HG03066 (cell line): Measurements from ENCODE around the gene NOS2.

Source experiments
- ATAC-seq: cut with Tn5 transposase; IDR thresholded peaks from one replicate; pipeline ENCODE4 v1.9.1; 2021; ENCODE audit warnings: low read depth; ENCODE audit not compliant: unreplicated experiment

Gene NOS2

DNA sequence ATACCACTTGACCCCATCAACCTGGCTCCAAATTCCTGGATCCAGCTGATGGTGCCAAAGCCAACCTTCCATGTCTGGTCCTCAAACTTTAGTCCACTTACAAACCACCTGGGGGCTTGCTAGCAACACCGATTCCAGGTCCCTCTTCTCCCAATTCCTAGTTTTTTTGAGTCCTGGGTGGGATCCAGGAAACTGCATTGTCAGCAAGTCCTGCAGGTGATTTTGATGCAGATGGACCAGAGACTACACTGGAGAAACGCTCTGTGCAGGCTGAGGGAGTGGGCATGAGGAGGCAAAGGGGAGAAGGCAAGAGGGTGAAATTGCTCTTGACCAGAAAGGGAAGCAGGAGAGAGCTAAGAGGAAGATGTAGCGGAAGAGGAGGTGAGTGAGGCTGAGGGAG, 21.0 kb upstream of the NOS2 start:
- no peak for ATAC-seq

DNA sequence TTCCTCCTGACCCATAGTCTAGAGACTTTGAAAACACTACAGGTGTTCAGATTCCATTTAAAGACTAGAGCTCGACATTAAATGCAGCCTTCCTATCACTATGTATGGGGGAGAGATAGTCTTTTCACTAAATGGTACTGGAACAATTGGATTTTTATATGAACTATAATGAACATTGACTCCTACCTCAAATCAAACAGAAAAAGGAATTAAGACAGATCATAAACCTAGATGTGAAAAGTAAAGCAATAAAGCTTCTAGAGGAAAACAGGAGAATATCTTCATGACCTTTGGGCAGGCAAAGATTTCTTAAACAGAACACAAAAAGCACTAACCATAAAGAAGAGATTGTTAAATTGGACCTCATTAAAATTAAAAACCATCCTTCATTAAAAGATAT, 18.8 kb upstream of the NOS2 start:
- ATAC-seq, result no peak

DNA sequence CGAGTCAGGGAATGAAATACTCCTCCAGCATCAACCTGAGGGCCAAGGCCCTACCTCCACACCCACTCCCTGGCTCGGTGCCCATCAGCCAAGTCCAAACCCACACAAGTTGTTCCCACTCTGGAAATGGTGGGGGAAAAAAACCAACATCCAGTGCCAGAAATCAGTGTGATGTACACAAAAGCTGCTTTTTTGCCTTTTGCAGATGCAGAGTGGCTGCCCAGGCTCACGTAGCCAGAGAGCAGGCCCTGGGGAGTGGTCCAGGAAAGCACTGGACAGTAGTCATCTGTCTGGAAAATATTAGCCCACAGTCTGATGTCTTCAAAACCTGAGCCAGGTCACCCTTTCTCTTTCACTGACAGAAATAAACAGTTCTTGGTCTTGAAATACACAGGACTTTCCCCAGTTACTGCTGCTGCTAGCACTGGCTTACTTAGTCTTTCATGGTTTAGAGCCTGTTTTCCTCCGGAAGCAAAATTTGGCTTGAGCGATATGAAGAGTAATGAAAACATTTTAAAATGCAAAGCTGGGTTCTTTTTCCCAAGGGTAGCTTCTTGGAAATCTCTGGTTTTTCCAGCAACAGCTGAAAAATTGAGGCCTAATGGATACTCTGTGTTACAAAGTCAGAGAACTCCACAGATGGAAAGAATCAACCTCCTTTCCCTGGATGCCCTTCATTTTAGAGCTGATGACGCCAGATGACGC, 18.2 kb upstream of the NOS2 start:
- no peak for ATAC-seq

- no peak for ATAC-seq
Measured at GRCh38 chr17:27817731-27818130, 17.4 kb upstream of the NOS2 start.

GRCh38 chr17:27816946-27817345, 16.6 kb upstream of the NOS2 start:
- ATAC-seq, result no peak

DNA sequence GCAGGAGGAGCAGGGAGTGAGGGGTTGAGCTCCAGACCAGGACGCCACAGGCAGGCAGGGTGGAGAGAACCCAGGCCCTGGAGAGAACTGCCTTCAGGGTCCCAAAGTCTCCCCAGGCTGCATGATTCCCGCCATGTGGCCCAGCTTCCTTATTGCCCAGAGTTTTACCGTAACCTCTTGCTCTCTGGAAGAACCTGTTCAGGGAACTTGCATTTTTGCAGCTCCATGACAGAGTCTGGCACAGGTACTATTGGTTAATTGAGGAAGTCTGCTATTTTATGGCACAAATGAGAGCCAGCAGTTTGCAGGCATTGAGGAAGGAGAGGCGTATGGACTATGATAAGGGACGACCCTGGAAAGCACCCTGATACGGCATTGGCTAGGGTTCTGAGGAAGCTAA, 11.6 kb upstream of the NOS2 start:
- no peak for ATAC-seq

DNA sequence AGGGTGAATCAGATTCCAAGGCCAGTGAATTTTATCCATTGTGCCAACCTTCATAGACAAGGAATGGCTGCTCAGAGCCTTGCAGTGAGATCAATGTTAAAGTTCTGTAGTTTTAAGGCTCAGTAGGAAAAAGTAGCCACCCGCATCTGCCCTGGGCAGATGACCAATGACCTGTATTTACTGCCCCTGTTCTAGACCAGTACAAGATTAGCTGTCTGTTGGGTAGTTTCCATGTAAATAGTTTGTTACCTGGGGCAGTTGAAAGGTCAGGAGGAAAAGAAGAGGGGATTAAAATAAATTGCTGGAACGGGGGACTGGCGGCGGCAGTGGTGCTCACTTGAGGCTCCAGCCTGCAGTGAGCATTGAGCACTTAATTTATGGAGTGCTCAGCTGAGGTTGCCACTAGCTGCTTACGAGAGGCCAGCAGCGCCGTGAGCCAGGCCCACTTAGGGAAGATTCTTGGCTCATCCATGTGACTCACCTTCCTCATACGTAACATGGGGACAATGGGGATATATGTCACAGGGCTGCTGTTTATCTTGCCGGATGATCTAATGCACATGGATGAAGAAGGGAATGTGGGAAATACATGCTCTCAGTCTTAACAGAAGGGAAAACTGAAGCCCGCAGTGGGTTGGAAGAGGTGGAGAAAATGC, 10.7 kb upstream of the NOS2 start:
- ATAC-seq, result no peak

- peak; percentile 49 for ATAC-seq
Measured at GRCh38 chr17:27810211-27810901, 10.0 kb upstream of the NOS2 start.

GRCh38 chr17:27809555-27809954, 9.2 kb upstream of the NOS2 start:
- ATAC-seq, result no peak

DNA sequence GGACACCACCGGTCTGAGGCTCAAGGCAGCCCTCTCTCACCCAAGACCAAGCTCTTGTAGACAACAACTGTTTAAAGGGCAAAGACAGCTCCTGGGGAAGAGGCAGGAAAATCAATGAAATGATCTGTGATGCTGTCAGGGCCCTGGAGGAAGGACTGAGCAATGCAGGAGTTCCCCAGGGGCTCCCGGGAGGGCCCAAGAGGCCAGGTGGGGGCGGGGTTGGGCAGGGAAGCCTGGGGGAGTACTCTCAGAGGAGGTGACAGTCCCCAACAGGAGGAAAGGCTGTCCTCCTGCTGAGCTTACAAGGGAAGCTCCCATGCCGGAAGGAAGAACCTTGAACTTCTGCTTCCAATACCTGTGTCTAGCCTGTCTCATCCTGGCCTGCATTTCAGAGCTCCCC, 8.3 kb upstream of the NOS2 start:
- no peak for ATAC-seq

DNA sequence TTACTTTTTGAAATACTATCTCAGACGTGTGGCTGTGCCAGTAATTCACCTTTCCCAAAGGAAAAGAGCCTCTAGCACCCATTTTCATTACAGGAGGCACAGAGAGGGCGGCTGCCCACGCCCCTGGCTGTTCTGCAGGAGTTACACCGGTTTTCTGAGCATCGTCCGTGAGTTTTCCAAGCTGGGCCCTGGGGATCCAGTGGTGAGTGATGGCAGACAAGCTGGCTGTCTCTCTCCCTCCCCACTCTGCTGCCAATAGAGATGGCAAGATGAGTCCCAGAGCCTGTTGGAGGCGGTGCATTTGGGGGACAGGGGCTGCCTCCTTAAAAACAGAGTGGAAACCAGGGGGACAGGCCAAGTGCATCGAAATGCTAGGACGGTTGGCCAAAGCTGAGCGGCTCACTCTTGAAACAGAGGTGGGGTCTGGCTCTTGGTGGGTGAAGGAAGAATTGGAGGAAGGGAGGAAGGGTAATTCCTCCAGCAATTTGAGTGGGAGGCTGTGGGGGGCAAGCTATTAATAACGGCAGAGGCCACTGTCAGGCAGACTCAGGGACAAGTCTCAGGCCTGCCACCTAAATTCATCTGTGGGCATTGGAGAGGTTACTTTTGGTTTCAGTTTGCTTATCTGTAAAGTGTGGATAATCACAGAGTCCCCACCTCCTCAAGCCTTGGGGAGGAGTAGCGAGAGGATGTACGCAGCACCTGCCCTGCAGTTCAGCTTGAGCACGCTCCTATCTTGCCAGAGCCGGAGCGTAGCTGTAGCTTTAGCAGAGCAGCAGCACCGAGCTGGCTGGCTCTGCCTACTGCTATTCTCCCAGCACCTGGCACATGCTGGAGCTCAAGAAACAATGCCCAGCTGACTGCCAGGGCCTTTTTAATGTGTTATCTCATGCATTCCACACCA, 7.5 kb upstream of the NOS2 start:
- no peak for ATAC-seq

DNA sequence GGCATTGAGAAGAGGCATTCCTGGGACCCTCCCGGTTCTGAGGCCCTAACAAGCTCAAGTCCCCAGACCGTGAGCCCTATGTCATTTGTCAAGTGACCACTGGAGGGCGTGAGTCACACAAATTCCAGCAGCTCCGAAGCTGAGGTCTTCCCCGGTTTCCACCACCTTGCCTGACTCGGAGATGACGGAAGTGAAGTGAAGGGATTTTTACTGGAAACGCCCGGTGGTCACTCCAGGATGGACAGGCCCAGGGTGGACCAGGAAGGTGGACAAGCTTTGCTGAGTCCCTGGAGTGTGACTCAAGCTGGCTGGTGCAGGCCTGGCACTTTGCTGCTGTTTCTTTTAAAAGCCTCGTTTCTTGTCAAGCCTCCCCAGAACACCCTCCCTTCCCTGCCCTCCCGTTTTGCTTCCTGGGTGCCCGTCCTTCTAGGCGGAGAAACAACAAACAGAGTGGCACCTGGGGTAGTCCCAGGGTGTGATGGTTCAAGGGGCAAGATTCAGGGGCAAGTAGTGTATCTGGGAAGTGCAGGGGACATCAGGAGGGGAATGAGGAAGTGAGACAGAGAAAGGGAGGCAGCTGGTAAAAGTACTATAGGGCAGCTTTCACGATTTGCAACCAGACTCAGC, 5.3 kb upstream of the NOS2 start:
- ATAC-seq, result peak; percentile 54

DNA sequence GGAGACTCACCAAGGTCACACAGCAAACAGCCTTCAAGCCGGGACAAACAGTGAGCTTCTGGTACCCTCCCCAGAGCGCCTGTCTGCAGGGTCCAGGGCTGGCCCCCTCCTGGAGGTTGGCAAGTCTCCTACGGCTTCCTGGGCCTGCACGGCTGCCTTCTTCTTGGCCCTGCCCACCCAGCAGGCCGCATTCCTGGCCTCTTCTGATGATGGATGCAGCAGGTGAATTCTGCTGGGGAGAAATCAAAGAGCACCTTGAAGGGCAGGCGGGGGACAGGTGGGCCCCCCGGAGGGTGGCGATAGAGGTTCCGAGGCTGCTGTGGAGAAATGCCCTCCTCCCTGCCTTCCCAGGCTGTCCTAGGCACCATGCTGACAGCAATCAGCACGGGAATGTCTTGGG, 3.8 kb upstream of the NOS2 start:
- no peak for ATAC-seq

GRCh38 chr17:27802962-27803680, 2.8 kb upstream of the NOS2 start:
- no peak for ATAC-seq

DNA sequence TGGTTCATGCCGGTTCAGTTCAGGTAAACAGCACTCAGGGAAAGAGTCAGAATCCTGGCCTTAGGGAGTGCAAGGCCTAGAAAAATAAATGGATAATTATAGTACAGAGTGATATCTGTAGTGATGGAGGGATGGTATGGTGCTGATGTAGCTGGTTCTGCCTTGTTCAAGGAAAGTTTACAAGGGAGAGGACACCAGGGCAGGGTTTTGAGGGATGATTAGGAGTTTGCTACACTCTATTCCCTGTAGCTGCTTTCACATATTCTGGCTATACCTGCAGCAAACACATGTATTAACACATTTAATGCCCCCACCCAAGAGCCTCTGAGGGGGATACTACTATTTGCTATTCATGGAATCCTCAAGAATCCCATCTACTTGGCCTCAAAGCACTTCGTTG, 1.7 kb upstream of the NOS2 start:
- ATAC-seq, result no peak

- no peak for ATAC-seq
Measured at GRCh38 chr17:27798376-27798775, 2.0 kb downstream of the NOS2 start.

- ATAC-seq, result no peak
Measured at GRCh38 chr17:27797390-27798091, 2.8 kb downstream of the NOS2 start.

DNA sequence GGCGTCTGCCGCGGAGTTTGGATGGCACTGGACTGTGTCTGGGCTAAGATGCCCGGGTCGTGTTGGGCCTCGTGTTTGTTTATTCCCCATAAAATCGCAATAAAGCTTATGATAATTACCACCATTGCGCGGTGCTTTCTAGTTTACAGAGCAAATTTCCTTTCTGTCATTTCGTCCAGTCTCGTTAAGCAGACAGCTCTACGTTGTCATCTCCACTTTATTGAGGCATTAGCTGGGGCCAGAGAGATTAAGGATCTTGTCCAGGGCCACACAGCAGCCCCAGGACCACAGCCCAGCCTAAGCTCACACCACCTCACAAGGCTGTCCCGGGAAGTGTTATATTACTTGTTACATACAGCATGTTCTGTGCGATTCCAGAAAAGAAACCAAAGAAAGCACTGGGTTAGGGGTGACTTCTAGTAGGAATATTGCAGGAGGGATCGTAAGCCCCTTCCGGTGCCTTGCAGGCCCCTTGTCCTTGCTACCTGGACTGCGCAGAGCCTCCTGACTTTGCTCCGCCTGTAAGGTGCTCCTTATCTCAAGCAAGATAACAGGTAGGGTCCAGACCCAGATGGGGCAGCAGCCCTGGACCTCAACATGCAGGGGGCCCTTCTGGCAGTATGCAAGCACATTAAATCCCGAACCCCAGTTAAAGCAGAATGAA, 6.3 kb downstream of the NOS2 start:
- no peak for ATAC-seq
